ENCODE results near the gene TMEM178B.

TMEM178B gene

DNA sequence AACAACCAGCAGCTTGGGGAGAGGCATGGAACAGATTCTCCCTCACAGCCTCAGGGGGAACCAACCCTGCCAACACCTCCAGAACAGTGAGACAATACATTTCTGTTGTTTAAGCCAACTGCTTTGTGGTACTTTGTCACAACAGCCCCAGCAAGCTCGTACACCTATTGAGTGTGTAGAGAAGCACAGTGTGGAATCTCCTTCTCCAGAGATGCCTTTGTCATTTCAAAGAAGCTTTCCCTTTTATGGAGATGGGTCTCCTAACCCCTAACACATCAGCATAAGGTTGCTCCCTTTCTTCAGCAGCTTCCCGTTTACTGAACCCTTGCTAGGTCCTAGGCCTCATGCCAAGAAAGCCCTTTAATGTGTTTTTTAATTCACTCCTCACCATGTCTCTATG is 416.6 kb downstream of the TMEM178B start:
- DNase-seq = no peak

DNA sequence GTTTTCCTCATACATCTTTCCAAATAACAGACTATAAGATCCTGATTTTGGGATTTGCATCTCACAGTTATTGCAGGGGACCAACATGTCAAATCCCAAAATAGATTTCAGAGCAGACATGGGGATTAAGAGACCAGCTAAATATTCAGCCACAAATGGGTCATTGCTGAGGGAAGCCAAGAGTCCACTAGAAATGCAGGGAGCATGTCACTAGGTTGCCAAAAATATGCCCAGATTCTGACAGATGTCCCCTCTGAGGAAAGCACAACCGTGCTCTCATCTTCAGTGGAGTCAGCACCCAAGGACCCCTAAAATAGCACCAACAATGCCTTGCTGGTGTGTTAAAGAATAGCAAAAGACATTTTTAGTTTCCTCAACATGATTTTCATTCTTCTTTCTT is 421.2 kb downstream of the TMEM178B start:
- DNase-seq = no peak

DNA sequence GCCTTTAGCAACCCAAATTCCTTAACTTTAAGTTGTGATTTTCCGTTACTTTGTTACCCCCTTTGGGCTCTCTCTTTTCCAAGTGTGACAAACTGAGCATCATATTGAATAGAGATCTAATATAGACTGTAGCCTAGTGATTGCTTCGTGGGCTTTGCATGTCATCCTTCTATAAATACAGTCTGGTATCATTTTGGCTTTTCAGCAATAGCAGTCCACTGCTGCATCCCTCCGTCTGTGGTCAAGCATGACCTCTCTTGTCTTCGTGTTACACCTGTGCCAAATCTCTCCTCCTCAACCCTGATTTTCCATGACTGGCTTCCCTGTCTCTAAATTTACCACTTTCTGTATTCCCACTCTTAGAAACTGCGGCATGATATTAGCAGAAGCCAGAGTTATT is 423.5 kb downstream of the TMEM178B start:
- no peak for DNase-seq

DNA sequence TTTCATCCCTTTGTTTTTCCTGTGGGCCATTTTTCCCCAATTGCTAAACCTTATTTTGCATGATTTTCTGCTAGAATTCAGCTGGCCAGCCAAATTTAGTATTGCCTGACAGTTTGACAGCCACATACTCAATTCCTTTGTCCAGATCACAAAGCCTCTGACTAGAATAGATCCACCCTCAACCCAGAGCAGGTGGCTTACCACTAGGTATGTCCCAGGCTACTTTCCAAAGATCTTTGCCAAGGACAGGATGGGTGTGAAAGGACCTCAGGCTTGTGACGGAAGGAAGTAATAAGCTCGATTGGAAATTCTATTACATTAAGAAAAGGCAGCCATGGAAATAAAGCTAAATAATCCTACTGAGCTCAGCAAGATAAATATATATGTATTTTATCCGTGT is 426.7 kb downstream of the TMEM178B start:
- no peak for DNase-seq

DNA sequence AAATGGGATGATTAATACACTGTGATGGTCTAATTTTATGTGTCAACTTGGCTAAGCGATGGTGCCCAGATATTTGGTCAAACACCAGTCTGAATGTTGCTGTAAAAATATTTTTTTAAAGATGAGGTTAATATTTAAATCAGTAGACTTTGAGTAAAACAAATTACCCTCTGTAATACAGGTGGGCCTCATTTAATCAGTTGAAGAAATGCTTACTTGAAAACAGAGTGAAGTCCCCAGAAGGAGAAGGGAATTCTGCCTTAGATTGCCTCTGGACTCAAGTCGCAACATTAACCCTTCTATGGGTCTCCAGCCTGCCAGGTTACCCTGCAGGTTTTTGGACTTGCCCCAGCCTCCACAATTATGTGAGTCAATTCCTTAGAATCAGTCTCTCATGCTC is 427.6 kb downstream of the TMEM178B start:
- DNase-seq = no peak

DNA sequence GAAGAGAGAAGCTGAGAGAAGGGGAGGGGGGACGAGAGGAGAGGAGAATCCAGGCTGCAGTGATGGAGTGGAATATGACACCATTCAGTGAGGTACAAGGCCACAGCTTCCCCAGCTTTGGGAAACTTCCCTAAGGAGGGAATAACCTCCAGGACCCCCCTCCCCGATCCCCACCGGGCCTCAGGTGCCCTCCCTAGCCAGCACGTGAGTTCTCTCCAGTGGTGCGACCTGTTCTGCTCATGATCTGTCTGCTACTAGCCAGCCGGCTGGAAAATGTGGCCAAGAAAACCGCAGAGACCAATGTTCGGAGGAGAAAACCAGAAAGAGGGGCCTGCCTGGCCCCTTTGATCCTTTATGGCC is 437.4 kb downstream of the TMEM178B start:
- DNase-seq = no peak

DNA sequence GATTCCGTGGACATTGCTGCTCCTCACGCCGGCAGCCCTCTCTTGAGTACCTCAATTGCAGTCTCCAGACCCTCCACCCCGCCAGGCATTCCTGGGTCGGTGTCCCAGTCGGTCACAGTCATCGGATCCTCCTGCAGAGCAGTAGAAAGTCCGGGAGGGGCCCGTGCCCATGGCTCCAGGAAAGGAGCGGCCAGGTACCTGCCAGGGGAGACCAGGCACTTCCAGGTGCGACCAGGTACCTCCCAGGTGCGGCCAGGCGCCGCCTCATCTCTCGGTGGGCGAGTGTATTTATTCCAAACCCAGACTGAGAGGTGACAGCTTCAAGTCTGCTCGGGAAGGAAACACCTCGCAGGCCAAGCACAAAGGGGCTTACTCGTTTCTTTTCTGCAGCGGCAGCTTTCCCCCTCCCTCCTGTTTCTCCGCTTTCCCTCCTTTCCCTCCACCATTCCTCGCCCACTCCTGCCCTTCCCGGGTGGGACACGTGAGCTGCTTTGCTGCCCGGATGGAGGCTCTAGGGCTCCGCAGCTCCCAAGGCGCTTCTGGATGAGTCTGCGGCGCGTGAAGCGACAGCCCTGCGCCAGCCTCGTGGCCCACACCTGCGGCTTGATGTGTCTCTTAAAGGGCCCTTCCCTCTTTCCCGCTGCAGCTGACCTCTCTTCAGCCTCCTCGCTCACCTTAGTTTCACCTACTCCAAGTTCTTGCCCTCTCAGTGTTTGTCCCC is 438.0 kb downstream of the TMEM178B start:
- DNase-seq = no peak

DNA sequence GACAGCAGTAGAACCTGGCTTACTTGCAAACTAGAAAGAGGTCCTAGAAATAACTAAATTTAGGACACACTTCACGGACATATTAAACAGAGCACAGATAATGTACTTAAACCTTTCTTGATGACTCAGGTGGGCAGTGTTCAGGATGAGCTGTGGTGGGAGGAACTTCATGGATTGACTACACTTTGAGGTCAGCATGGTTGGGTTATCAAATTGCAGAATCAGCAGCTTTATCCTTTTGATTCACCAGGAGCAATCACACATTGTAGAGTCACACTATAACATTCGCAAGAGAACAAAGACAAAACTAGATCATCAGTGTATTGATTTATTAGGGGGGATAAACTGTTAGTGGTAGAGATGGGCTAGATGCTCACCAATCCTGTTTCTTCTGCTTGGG is 438.7 kb downstream of the TMEM178B start:
- no peak for DNase-seq

DNA sequence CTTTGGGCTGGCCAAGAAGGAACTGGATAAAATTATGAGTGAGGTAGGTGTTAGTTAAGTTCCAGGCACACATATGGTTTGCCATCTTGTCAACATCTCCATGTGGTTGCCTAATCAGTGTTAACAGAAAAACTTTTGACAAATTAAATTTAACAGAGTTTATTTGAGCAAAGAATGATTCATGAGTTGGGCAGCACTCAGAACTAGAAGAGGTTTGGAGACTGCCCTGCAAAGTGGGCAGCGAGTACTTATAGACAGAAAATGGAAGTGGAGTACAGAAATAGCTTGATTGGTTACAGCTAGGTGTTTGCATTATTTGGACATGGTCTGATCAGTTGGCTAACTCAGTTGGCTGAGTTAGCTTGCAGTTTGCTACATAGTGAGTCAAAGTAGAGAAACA is 439.9 kb downstream of the TMEM178B start:
- DNase-seq = no peak

DNA sequence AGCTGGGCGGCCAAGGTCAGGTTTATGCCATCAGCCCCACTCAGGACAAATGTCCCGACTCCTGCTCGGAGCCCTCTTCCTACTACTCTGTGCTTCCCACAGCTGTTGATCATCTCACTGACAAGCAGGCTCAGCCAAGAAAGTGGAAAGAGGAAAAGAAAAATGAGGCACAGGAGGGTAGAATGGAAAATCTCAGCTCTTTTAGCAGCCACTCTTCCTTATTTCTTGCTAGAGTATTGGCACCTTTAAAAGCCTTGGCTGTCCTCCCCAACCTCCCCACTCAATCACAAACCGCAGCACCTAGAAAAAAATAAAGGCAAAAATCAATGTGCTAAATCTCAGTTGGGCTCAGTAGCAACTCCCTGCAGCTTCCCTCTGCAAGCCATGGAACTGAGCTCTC is 442.1 kb downstream of the TMEM178B start:
- no peak for DNase-seq

DNA sequence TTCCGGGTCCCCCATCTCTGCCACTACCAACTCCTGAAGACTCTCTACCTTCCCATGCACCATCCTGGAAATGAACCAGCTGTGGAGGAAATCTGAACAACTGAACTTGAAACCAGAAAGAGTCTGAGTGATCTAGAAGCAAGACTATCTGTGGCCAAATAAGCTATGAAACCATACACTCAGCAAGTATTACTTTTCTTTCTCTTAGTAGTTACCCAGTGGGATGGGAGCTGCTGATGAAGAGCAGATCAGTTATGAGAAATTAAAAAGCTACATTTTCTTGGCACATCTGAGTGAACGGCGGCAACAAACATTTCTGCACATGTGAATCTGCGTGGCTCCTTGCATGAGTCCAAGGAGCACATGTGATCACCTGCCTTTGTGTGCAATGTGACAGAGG is 445.8 kb downstream of the TMEM178B start:
- DNase-seq = no peak

DNA sequence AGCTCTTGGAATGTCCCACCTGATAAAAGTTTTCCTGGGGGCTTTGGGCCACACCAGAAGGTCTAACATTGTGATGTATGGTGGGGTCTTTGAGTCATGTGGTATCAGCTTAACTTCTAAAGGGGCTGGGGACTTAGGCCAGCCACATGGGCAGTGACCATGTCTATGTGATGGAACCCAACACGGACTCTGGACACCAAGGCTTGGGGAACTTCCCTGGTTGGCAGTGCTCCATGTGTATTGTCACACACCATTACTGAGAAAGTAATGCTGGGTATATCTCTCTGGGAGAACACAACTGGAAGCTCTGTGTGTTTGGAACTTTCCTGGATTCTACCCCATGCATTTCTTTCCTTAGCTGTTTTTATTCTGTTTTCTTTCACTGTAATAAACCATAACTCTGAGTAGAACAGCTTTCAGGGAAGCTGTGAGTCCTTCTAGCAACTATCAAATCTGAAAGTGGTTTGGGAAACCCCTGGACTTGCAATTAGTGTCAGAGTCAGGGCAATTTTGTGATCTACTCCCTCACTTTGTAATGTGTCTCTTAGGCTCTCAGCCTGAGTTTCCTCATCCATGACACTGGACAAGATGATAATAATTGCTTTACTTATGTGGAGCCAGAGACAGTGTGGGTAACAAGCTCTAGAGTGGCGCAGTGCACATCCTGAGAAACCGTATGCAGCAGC is 448.9 kb downstream of the TMEM178B start:
- DNase-seq = no peak

DNA sequence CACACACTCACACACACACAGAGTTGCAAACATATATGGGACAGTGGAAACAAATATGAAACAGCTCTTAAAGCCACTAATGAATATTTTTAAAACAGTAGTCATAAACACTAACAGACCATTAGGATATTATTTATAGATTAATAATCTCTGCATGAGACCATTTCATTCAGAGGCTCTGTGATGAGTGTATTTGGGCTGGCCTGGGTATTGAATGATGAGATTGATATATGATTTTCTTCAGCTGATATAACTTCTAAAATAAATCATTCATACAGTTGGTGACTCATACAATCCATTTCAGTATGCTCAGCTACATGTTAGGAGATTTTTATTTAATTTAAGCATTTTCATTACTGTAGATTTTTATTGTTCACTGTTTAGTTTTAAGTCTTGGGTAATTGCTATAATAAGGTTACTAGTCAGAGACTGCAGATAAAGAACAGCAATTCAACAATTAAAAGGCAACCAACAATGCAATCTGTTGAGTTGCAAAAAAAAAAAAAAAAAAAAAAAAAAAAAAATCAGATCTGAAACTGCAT is 452.2 kb downstream of the TMEM178B start:
- no peak for DNase-seq

DNA sequence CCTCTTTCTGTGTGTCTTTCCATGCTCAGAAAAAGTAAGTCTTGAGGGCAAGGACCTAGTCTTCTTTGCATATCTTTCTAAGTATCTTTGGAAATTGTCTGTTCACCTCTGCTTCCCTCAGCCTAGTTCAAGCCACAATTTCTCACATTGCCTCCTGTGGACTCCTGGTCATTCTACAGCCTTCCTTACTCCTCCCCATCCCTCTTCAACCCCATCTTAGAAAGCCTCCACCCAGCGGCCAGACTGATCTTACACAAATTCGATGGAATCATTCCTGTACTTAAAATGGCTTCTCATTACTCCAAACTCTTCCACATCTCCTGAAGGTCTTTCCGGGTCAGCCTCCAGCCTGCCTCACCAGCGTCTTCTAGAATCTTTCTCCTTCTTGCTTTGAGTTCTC is 453.2 kb downstream of the TMEM178B start:
- DNase-seq = no peak

DNA sequence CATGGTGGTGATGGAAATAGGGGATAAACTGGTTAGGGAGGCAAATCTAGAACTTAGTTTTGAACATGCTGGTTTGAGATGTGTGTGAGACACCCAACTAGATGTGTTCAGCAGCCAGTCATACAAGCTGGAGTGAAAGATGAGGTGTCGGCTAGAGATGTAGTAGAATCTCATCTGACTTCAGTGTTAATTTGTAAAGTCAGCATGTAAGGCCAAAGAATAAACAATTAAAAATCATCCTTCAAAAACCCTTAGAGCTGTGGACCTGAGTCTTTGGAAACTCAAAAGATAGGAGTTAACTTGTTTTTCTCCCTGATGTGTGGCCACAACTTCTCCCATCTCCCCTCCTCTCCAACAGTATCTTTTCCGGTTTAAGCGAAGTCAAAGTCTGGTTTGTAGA is 454.5 kb downstream of the TMEM178B start:
- DNase-seq = no peak
